Tibial artery (tissue), 4 donors: ENCODE measurements around the gene MMP13.
"Not testable (repeated sequence)": the region's sequence is repeated elsewhere in the genome, so short reads cannot be mapped to it uniquely, and the experiment has no call there.

Source experiments
- DNase-seq, 2 donors: peaks; one replicate each; pipeline ENCODE4 v3.0.0-alpha.2; 2019
- H3K27ac ChIP-seq, 2 donors: fragments of 200-600 bp; sonication (generic) in 1 of 2; 1 replicate in 1 of 2; 2 replicates in 1 of 2; pipeline ENCODE4 v1.5.1; 2018 to 2019; ENCODE audit warnings: mild to moderate bottlenecking in 1 of 2
- H3K27me3 ChIP-seq, 2 donors: fragments of 200-600 bp; sonication (generic) in 1 of 2; one replicate each; pipeline versions ENCODE4 v1.5.1 to v1.6.0; 2016 to 2019
- H3K36me3 ChIP-seq, 3 donors: fragments of 200-600 bp; sonication (generic) in 2 of 3; one replicate each; pipeline ENCODE4 v1.5.1; 2016 to 2019; ENCODE audit warnings: mild to moderate bottlenecking in 2 of 3
- H3K4me1 ChIP-seq, 4 donors: fragments of 200-600 bp; sonication (generic) in 2 of 4; 1 replicate in 3 of 4; 2 replicates in 1 of 4; pipeline ENCODE4 v1.5.1; 2016 to 2019
- H3K4me3 ChIP-seq, 2 donors: fragments of 200-600 bp; sonication (generic) in 1 of 2; 1 replicate in 1 of 2; 2 replicates in 1 of 2; pipeline ENCODE4 v1.5.1; 2018 to 2019; ENCODE audit warnings: mild to moderate bottlenecking in 2 of 2
- H3K9me3 ChIP-seq, 3 donors: fragments of 200-600 bp; sonication (generic) in 1 of 3; one replicate each; pipeline ENCODE4 v1.5.1; 2016 to 2019
- intact Hi-C: fragments of 100-400 bp; cut with DNase I; formaldehyde crosslinking; loops from one replicate; pipeline ENCODE4 v1.15.0; 2023; ENCODE audit warnings: low total_unique reads
- TF ChIP-seq, protein P1 (sequence below), 2 experiments: fragments of 200-600 bp in 1 of 2; fragments of 450-650 bp in 1 of 2; IDR thresholded peaks; one replicate each; pipeline ENCODE4 v1.5.1; 2017 to 2019; ENCODE audit warnings: antibody characterized with exemption in 2 of 2, mild to moderate bottlenecking in 1 of 2, moderate library complexity in 1 of 2

MMP13 gene

GRCh38 chr11:102986815-102987214, 31.3 kb upstream of the MMP13 start:
- no peak overlapping the region for H3K4me3 ChIP-seq
- no peak for DNase-seq
- H3K27ac ChIP-seq, result no peak overlapping the region
- TF ChIP-seq, protein P1, sequence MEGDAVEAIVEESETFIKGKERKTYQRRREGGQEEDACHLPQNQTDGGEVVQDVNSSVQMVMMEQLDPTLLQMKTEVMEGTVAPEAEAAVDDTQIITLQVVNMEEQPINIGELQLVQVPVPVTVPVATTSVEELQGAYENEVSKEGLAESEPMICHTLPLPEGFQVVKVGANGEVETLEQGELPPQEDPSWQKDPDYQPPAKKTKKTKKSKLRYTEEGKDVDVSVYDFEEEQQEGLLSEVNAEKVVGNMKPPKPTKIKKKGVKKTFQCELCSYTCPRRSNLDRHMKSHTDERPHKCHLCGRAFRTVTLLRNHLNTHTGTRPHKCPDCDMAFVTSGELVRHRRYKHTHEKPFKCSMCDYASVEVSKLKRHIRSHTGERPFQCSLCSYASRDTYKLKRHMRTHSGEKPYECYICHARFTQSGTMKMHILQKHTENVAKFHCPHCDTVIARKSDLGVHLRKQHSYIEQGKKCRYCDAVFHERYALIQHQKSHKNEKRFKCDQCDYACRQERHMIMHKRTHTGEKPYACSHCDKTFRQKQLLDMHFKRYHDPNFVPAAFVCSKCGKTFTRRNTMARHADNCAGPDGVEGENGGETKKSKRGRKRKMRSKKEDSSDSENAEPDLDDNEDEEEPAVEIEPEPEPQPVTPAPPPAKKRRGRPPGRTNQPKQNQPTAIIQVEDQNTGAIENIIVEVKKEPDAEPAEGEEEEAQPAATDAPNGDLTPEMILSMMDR (IDR thresholded peaks at IDR 0.05), result no peak
- H3K36me3 ChIP-seq, result no peaks in the 10 kb centered on the region
- H3K27me3 ChIP-seq, result no peaks in the 10 kb centered on the region
- no peaks in the 10 kb centered on the region for H3K4me1 ChIP-seq
- intact Hi-C loops, result no loop called here
- no peaks in the 10 kb centered on the region for H3K9me3 ChIP-seq

GRCh38 chr11:102985850-102986249, 30.3 kb upstream of the MMP13 start:
- Histone ChIP-seq H3K36me3 (no peaks in the 10 kb centered on the region), H3K4me3 (no peak overlapping the region), H3K27me3 (no peaks in the 10 kb centered on the region), H3K4me1 (no peaks in the 10 kb centered on the region), H3K27ac (no peak overlapping the region), H3K9me3 (no peaks in the 10 kb centered on the region)
- no peak for DNase-seq
- TF ChIP-seq, protein P1 (IDR thresholded peaks at IDR 0.05), result no peak
- intact Hi-C loops, result no loop called here

DNA sequence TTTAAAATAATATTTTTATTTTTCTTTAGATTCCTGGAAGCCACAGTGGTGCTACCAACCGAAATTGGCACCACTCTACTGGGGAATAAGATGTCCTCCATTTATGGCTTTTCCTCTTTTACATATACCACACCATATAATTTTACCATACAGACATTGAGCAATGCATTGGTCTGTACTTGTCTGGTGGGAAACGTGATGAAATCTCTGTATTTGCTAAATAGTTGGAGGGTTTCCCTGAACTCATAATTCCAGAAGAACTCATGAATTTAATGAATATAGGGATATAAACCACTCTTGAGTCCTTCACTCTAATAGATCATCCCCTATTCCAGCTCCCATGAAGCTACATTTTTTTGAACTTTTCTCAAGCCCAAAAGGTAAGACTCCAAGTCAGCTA, 28.0 kb upstream of the MMP13 start:
- TF ChIP-seq, protein P1 (IDR thresholded peaks at IDR 0.05), result no peak
- H3K27ac ChIP-seq, result no peak overlapping the region
- no peak for DNase-seq
- no peaks in the 10 kb centered on the region for H3K9me3 ChIP-seq
- intact Hi-C loops, result no loop called here
- H3K4me3 ChIP-seq, result no peak overlapping the region
- no peaks in the 10 kb centered on the region for H3K27me3 ChIP-seq
- H3K36me3 ChIP-seq, result no peaks in the 10 kb centered on the region
- no peaks in the 10 kb centered on the region for H3K4me1 ChIP-seq

DNA sequence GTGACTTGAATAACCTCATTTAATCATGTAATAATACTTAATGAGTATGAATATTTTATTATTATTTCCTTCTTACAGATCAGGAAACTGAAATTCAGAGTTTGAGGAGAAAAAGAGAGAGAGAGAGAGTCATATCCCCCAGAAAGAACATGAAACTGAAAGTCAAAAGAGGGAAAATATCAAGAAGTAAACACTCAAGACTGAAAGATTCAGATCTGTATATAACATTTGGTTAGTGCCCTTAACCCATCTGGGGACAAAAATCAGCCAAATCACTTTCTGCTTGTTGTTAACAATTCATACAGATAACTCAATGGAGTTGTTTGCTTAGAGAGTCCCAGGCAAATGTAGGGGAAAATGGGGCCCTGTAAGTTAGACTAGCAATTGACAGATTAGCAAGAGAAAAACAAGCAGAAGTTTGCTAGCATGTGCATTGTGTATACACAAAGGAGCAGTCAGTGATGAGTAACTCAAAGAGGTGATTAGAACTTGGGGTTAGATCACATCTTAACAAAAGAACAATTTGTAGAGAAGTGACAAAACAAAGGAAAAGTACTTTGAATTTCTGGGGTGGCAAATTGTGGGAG, 25.9 kb upstream of the MMP13 start:
- Histone ChIP-seq H3K36me3 (no peaks in the 10 kb centered on the region), H3K4me1 (no peaks in the 10 kb centered on the region), H3K9me3 (no peaks in the 10 kb centered on the region), H3K27ac (no peak overlapping the region), H3K4me3 (no peak overlapping the region), H3K27me3 (no peaks in the 10 kb centered on the region)
- DNase-seq, result no peak
- intact Hi-C loops, result no loop called here
- TF ChIP-seq, protein P1 (IDR thresholded peaks at IDR 0.05), result no peak

- DNase-seq, result no peak
- no peaks in the 10 kb centered on the region for H3K9me3 ChIP-seq
- no peak overlapping the region for H3K4me3 ChIP-seq
- H3K27ac ChIP-seq, result no peak overlapping the region
- no peaks in the 10 kb centered on the region for H3K27me3 ChIP-seq
- no peaks in the 10 kb centered on the region for H3K4me1 ChIP-seq
- intact Hi-C loops, result no loop called here
- no peaks in the 10 kb centered on the region for H3K36me3 ChIP-seq
- TF ChIP-seq, protein P1 (IDR thresholded peaks at IDR 0.05), result no peak
Measured at GRCh38 chr11:102974552-102975280, 19.2 kb upstream of the MMP13 start.

DNA sequence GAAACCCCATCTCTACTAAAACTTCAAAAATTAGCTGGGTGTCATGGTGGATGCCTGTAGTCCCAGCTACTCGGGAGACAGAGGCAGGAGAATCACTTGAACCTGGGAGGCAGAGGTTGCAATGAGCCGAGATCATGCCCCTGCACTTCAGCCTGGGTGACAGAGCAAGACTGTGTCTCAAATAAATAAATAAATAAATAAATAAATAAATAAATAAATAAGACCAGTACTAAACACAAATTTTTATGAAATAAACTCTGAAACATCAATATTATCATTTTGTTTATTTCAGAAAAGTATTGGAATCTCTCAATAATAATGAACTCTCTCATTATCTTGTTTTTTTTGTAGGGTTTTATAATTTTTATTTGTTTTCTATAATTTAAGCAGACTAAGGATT, 18.2 kb upstream of the MMP13 start:
- H3K27me3 ChIP-seq, H3K36me3 ChIP-seq, DNase-seq, H3K4me3 ChIP-seq, H3K9me3 ChIP-seq, intact Hi-C loops, H3K27ac ChIP-seq, H3K4me1 ChIP-seq: not testable (repeated sequence)
